Activated B cell treated with CpG ODN at 0.5 μM for 24 hours (primary cell): ENCODE results near the gene TRABD2B. TPM values are rescaled to one million over a fixed set of nuclear protein-coding genes. Genes with fewer than 3 reads are reported as not detected.

ENCODE experiments used
- ATAC-seq: fragments of 200-7000 bp; cut with Tn5 transposase; one replicate; pipeline ENCODE4 v1.10.0; 2021; ENCODE audit warnings: low read depth, mild to moderate bottlenecking, moderate library complexity
- CTCF ChIA-PET: fragments of 350-600 bp; sonication (Branson Sonifier 250); formaldehyde crosslinking; loops from one replicate; lab custom pipeline; 2021; ENCODE audit warnings: antibody characterized with exemption; lab: Charles Lee
- POLR2A ChIA-PET: fragments of 350-600 bp; sonication (Branson Sonifier 250); formaldehyde crosslinking; loops from one replicate; lab custom pipeline; 2021; ENCODE audit warnings: antibody characterized with exemption; lab: Charles Lee
- DNase-seq: peaks from one replicate; pipeline ENCODE4 v3.0.0; 2022
- H3K27ac Mint-ChIP-seq: one replicate; pipeline ENCODE4 v1.8.0; 2020; ENCODE audit warnings: mixed read lengths
- H3K27me3 Mint-ChIP-seq: one replicate; pipeline ENCODE4 v1.8.0; 2021; ENCODE audit warnings: mixed read lengths
- H3K36me3 Mint-ChIP-seq: one replicate; pipeline ENCODE4 v1.8.0; 2021; ENCODE audit warnings: low read depth, mixed read lengths
- H3K4me1 Mint-ChIP-seq: one replicate; pipeline ENCODE4 v1.8.0; 2021; ENCODE audit warnings: mixed read lengths
- H3K4me3 Mint-ChIP-seq: one replicate; pipeline ENCODE4 v1.8.0; 2020; ENCODE audit warnings: mild to moderate bottlenecking, mixed read lengths
- H3K9me3 Mint-ChIP-seq: one replicate; pipeline ENCODE4 v1.8.0; 2020; ENCODE audit warnings: mixed read lengths
- intact Hi-C: fragments of 100-400 bp; cut with micrococcal nuclease; formaldehyde crosslinking; loops from one replicate; pipeline ENCODE4 v1.15.1; 2024
- total RNA-seq: library from RNA; stranded (reverse); gene quantifications from 2 replicates; pipeline ENCODE4 v1.2.3, GENCODE V29; 2022
- TF ChIP-seq, protein P1 (sequence below): fragments of 200-600 bp; IDR thresholded peaks from one replicate; pipeline ENCODE4 v1.8.0; 2022; ENCODE audit warnings: antibody characterized with exemption, mild to moderate bottlenecking

TRABD2B gene
- total RNA-seq, 1 donor from 2014 or later: not detected

DNA sequence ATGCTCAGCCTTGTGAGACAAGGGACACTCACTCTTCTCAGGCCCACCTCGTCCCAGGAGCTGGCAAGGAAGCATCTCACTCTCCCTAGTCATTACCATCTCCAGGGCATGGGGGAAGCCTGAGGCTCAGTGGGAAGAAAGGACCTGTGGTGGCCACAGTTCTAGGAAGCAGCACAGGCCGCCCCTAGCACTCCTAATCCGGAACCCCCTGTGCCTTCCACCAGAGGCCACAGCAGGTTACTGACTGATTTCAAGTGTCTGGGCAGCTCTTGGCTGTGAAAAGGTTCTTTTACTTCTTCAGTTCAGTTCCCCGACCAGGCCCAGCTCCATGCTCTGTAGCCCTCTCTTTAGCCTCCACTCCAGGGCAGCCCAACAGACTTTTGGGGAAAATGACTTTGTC is 84.4 kb downstream of the TRABD2B start:
- Mint-ChIP-seq H3K36me3 (no peaks in the 10 kb centered on the region), H3K4me3 (no peak overlapping the region), H3K4me1 (no peaks in the 10 kb centered on the region), H3K27me3 (peaks cover 13% of the 10 kb centered on the region), H3K9me3 (no peaks in the 10 kb centered on the region), H3K27ac (no peak overlapping the region)
- POLR2A ChIA-PET: no interaction called here
- intact Hi-C loops: no loop called here
- ATAC-seq (no peak), DNase-seq (no peak)
- TF ChIP-seq, protein P1, sequence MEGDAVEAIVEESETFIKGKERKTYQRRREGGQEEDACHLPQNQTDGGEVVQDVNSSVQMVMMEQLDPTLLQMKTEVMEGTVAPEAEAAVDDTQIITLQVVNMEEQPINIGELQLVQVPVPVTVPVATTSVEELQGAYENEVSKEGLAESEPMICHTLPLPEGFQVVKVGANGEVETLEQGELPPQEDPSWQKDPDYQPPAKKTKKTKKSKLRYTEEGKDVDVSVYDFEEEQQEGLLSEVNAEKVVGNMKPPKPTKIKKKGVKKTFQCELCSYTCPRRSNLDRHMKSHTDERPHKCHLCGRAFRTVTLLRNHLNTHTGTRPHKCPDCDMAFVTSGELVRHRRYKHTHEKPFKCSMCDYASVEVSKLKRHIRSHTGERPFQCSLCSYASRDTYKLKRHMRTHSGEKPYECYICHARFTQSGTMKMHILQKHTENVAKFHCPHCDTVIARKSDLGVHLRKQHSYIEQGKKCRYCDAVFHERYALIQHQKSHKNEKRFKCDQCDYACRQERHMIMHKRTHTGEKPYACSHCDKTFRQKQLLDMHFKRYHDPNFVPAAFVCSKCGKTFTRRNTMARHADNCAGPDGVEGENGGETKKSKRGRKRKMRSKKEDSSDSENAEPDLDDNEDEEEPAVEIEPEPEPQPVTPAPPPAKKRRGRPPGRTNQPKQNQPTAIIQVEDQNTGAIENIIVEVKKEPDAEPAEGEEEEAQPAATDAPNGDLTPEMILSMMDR: no peak
- CTCF ChIA-PET: no interaction called here

DNA sequence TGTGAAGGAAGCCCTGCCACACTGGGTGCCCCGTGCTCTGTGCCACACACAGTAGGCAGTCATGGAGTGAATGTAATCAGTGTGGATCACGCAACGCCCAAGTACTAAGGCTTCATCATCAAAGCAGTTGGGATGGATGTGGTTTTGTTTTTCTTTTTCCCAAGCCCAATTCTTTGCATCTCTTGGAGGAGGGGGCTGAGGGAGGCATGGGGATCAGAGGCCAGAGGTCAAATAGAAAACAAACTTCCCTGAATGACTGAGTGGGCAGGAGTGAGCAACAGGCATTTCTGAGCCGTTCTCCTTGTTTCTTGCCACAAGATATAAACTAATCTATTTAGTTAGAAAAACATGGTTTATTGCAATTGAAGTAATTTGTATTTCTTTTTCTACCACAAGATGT is 85.3 kb downstream of the TRABD2B start:
- Mint-ChIP-seq H3K4me1 (no peaks in the 10 kb centered on the region), H3K27me3 (peaks cover 13% of the 10 kb centered on the region), H3K9me3 (no peaks in the 10 kb centered on the region), H3K36me3 (no peaks in the 10 kb centered on the region), H3K4me3 (no peak overlapping the region), H3K27ac (no peak overlapping the region)
- TF ChIP-seq, protein P1: no peak
- DNase-seq (no peak), ATAC-seq (no peak)
- ChIA-PET CTCF (no interaction called here), POLR2A (no interaction called here)
- intact Hi-C loops: no loop called here

DNA sequence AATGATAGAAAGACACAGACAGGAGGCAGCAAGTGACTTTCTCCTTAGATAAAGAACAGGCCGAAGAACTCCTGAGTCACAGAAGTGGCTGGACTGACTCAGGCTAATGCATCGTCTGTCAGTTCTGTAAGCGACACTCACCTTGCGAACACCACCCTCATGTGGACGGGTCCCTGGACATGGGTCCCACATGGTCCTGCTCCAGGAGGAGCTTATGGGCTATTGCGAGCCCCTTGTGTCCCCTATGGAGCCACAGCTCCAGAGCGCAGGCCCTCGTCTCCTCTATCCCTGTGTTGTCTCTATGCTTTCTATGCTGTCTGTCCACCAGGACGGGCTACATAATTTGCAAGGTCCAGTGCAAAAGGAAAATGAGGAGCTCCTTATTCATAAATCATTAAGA is 85.8 kb downstream of the TRABD2B start:
- ChIA-PET CTCF (no interaction called here), POLR2A (no interaction called here)
- TF ChIP-seq, protein P1: no peak
- Mint-ChIP-seq H3K36me3 (no peaks in the 10 kb centered on the region), H3K27me3 (peaks cover 14% of the 10 kb centered on the region), H3K4me1 (no peaks in the 10 kb centered on the region), H3K9me3 (no peaks in the 10 kb centered on the region), H3K4me3 (no peak overlapping the region), H3K27ac (no peak overlapping the region)
- intact Hi-C loops: no loop called here
- no peak for DNase-seq
- ATAC-seq: no peak

DNA sequence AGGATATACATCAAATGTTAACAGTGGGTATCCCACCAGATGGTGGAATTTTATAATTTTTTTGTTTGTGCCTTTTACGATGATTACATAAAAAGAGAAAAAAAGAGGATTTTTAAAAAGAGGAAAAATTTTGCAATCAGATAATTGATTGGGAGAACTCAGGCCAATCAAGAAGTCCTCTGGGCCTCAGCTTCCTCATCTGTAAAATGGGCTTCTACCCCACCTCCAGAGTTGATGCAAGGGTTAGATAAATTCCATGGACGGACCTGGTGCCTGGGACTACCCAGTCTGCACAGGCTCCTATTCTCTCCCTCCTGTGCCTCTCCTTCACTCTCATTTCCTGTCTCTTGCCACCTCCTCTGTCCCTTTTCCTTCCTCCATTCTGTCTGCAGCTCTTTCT is 88.9 kb downstream of the TRABD2B start:
- intact Hi-C loops: no loop called here
- H3K9me3 Mint-ChIP-seq: no peaks in the 10 kb centered on the region
- CTCF ChIA-PET: no interaction called here
- TF ChIP-seq, protein P1: no peak
- no peaks in the 10 kb centered on the region for H3K4me1 Mint-ChIP-seq
- H3K27ac Mint-ChIP-seq: no peak overlapping the region
- no peak for DNase-seq
- POLR2A ChIA-PET: no interaction called here
- no peak for ATAC-seq
- no peak overlapping the region for H3K4me3 Mint-ChIP-seq
- H3K27me3 Mint-ChIP-seq: peaks cover 12% of the 10 kb centered on the region
- H3K36me3 Mint-ChIP-seq: no peaks in the 10 kb centered on the region

DNA sequence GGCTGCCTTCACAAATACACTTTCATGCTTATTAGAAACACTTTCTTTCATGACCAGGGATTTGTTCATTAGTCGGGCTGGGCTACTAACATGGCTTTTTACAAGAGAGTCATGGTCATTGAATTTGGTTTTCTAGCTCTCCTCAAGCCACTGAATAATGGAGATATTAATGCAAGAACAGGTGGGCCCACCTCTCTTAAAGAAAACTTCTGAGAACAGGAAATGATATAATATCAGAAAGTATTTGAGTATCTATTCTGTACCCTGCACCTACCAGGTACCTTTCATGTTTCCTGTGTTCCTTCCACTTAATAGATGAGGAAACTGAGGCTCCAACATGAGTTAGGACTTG is 90.0 kb downstream of the TRABD2B start:
- DNase-seq: no peak
- H3K9me3 Mint-ChIP-seq: no peaks in the 10 kb centered on the region
- H3K4me3 Mint-ChIP-seq: no peak overlapping the region
- peaks cover 8% of the 10 kb centered on the region for H3K27me3 Mint-ChIP-seq
- no peak for ATAC-seq
- no peaks in the 10 kb centered on the region for H3K4me1 Mint-ChIP-seq
- CTCF ChIA-PET: no interaction called here
- POLR2A ChIA-PET: no interaction called here
- intact Hi-C loops: no loop called here
- no peak overlapping the region for H3K27ac Mint-ChIP-seq
- no peaks in the 10 kb centered on the region for H3K36me3 Mint-ChIP-seq
- TF ChIP-seq, protein P1: no peak
